Measurements from ENCODE around the gene FHL1. TPM values are rescaled to one million over a fixed set of nuclear protein-coding genes. Genes with fewer than 3 reads are reported as not detected.

The FHL1 gene
- total and polyA plus RNA-seq, 7 donors, result 27.0 to 1,465 (median 701) TPM

DNA sequence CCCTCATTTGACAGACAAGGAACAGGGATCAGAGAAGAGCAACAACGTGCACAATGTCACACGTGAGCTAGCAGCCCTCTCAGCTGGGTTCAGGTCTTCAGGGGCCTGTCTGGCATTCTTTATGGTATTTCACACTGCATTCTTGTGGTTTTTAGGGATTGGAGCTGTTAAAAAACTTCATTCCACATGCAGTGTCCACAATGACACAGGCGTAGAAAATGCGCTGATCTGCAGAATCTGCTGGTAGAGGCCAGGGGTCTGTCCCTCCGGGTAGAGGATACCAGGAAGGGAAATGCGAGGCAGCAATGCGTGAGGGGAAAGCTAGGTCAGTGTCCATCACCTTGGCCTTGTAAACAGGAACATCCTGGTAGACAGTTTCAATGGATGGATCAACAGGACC lies 67.2 kb downstream of the FHL1 start:
- DNase-seq, result no peak
- WGBS, 2 donors, result 82% methylated on average over 7 of the region's 7 CpGs
- no peaks in the 10 kb centered on the region for H3K9me3 ChIP-seq
- TF ChIP-seq EP300 (IDR thresholded peaks at IDR 0.05), result no peak
- TF ChIP-seq POLR2AphosphoS5 (IDR thresholded peaks at IDR 0.05), result no peak
- TF ChIP-seq, protein P1, sequence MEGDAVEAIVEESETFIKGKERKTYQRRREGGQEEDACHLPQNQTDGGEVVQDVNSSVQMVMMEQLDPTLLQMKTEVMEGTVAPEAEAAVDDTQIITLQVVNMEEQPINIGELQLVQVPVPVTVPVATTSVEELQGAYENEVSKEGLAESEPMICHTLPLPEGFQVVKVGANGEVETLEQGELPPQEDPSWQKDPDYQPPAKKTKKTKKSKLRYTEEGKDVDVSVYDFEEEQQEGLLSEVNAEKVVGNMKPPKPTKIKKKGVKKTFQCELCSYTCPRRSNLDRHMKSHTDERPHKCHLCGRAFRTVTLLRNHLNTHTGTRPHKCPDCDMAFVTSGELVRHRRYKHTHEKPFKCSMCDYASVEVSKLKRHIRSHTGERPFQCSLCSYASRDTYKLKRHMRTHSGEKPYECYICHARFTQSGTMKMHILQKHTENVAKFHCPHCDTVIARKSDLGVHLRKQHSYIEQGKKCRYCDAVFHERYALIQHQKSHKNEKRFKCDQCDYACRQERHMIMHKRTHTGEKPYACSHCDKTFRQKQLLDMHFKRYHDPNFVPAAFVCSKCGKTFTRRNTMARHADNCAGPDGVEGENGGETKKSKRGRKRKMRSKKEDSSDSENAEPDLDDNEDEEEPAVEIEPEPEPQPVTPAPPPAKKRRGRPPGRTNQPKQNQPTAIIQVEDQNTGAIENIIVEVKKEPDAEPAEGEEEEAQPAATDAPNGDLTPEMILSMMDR (IDR thresholded peaks at IDR 0.05), result no peak
- TF ChIP-seq POLR2A (IDR thresholded peaks at IDR 0.05), result no peak
- intact Hi-C loops (cut with DNase I), result no loop called here
- H3K36me3 ChIP-seq, result peaks cover 0 to 14% (median 2%) of the 10 kb centered on the region in 4 donors
- H3K4me1 ChIP-seq, result peaks cover 0 to 10% (median 6%) of the 10 kb centered on the region in 4 donors
- H3K27ac ChIP-seq, result peak overlapping the region; percentile 22 to 99 (median 95)
- no peaks in the 10 kb centered on the region for H3K27me3 ChIP-seq
- H3K4me3 ChIP-seq, result no peak overlapping the region

DNA sequence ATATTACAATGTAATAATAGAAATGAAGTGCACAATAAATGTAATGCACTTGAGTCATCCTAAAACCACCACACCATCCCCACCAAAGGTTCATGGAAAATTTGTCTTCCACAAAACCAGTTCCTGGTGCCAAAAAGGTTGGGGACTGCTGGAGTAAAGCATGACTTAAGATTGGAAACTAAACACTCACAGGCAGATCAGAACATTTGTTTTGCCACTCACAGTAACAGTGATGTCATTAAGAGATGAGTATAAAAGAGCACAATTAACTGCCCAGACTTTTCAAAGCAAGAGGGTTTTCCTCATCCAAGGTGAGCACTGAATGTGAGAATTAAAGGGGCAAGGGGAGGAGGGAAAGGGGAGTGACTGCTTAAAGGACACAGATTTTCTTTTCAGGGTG lies 68.2 kb downstream of the FHL1 start:
- H3K27me3 ChIP-seq, result no peaks in the 10 kb centered on the region
- H3K4me1 ChIP-seq, result peaks cover 0 to 9% (median 6%) of the 10 kb centered on the region in 4 donors
- H3K36me3 ChIP-seq, result peaks cover 0 to 24% (median 2%) of the 10 kb centered on the region in 4 donors
- intact Hi-C loops (cut with DNase I), result no loop called here
- no peaks in the 10 kb centered on the region for H3K9me3 ChIP-seq
- no peak for TF ChIP-seq EP300 (IDR thresholded peaks at IDR 0.05)
- TF ChIP-seq, protein P1 (IDR thresholded peaks at IDR 0.05), result no peak
- TF ChIP-seq POLR2A (IDR thresholded peaks at IDR 0.05), result no peak
- no peak for TF ChIP-seq POLR2AphosphoS5 (IDR thresholded peaks at IDR 0.05)
- H3K4me3 ChIP-seq, result no peak overlapping the region
- peak overlapping the region in 2 of 4 donors; percentile 96 to 99 for H3K27ac ChIP-seq
- no peak for DNase-seq

DNA sequence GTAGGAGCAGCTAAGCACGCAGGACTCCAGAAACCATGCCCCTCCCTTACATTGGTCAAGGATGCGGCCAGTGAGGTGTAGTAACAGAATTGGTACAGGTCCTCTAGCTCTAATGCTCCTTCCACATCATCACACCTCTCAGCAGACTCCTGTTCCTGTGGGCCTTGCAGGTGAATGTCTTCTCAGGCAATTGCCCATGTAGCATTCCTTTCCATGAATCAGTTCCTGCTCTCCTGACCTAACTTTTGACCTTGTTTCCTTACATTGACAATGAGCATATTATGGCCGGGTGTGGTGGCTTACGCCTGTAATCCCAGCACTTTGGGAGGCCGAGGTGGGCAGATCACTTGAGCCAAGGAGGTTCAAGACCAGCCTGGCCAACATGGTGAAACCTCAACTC lies 72.6 kb downstream of the FHL1 start:
- intact Hi-C loops (cut with DNase I), result no loop called here
- no peaks in the 10 kb centered on the region for H3K27me3 ChIP-seq
- no peaks in the 10 kb centered on the region for H3K4me1 ChIP-seq
- TF ChIP-seq POLR2A (IDR thresholded peaks at IDR 0.05) (no peak), POLR2AphosphoS5 (IDR thresholded peaks at IDR 0.05) (no peak), EP300 (IDR thresholded peaks at IDR 0.05) (no peak)
- TF ChIP-seq, protein P1 (IDR thresholded peaks at IDR 0.05), result no peak
- no peaks in the 10 kb centered on the region for H3K9me3 ChIP-seq
- peaks cover 0 to 53% (median 6%) of the 10 kb centered on the region in 4 donors for H3K36me3 ChIP-seq
- H3K4me3 ChIP-seq, result no peak overlapping the region
- whole genome bisulfite sequencing, 2 donors, result 70 to 86% methylated on average over 5 of the region's 5 CpGs
- no peak for DNase-seq
- H3K27ac ChIP-seq, result no peak overlapping the region

DNA sequence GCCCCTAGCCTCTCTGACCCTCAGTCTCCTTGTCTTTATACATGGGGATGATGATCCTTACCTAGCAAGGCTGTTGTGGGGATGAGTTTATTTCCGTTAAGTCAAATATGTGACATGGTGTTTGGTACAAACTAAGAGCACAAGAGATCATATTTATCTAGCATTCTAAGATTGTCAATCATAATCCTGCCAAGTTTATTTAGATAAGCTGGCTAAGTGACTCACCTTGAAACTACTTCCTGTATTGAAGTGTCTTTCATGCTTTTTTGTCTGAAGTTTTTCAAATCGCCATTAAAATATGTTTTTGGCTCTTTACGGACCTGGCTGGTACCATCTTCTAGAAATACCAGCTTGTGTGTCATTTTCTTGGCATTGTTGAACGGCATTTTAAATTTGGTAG lies 73.2 kb downstream of the FHL1 start:
- intact Hi-C loops (cut with DNase I), result no loop called here

More for the DNA sequence above, 73.2 kb downstream of the FHL1 start:
- Histone ChIP-seq H3K27ac (no peak overlapping the region), H3K4me3 (no peak overlapping the region), H3K36me3 (peaks cover 0 to 57% (median 6%) of the 10 kb centered on the region in 4 donors), H3K4me1 (no peaks in the 10 kb centered on the region), H3K27me3 (no peaks in the 10 kb centered on the region), H3K9me3 (no peaks in the 10 kb centered on the region)
- TF ChIP-seq POLR2AphosphoS5 (IDR thresholded peaks at IDR 0.05) (no peak), POLR2A (IDR thresholded peaks at IDR 0.05) (no peak), EP300 (IDR thresholded peaks at IDR 0.05) (no peak)
- TF ChIP-seq, protein P1 (IDR thresholded peaks at IDR 0.05), result no peak
- DNase-seq, result no peak
- WGBS, 2 donors, result 55 to 83% methylated on average over 4 of the region's 4 CpGs

All from sigmoid colon (tissue), 7 donors.